ENCODE data around the gene HLA-DRA.

Gene HLA-DRA

DNA sequence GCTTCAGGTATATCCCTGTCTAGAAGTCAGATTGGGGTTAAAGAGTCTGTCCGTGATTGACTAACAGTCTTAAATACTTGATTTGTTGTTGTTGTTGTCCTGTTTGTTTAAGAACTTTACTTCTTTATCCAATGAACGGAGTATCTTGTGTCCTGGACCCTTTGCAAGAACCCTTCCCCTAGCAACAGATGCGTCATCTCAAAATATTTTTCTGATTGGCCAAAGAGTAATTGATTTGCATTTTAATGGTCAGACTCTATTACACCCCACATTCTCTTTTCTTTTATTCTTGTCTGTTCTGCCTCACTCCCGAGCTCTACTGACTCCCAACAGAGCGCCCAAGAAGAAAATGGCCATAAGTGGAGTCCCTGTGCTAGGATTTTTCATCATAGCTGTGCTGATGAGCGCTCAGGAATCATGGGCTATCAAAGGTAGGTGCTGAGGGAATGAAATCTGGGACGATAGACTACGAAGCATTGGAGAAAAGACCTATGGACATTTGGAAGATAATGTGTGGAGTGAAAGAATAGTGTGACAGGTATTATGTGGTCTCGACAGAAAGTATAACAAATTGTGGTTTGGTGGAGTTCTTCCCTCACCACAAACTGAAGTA lies at the start of gene HLA-DRA:
Gene HLA-DRA (plus strand): TSS at position 286 of the 613 bp plus-strand sequence. CDS start 64 bp downstream, at position 350.
- H3K4me3 ChIP-seq (ENCODE audit: low read depth, low read length), result peak within 1 kb of the TSS; percentile 52
- no peak for TF ChIP-seq CTCF (IDR thresholded peaks at IDR 0.05; ENCODE audit: borderline replicate concordance, insufficient read depth, low read depth, low read length)

DNA sequence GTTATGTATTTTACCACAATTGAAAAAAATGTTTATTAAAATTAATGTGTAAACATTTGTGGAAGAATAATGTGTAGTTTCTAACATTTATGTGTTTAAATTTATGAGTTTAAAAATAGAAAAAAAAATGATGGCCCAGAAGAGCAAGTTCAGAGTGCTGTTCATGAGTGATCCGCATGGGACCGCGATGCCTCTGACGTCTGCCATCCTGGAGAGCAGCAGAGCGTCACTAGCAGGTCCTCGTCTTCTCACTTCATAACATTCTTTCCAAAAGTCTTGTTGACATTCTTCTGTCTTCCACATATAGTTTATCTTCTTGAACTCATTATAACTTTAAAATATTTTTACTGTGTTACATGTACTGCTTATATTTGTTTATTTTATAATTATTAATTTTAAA lies 48.2 kb upstream of the HLA-DRA start:
- H3K4me3 ChIP-seq (ENCODE audit: low read depth, low read length), result no peak overlapping the region
- TF ChIP-seq CTCF (IDR thresholded peaks at IDR 0.05; ENCODE audit: borderline replicate concordance, insufficient read depth, low read depth, low read length), result no peak

GRCh38 chr6:32393665-32394420 lies 45.8 kb upstream of the HLA-DRA start:
- no peak overlapping the region for H3K4me3 ChIP-seq (ENCODE audit: low read depth, low read length)
- no peak for TF ChIP-seq CTCF (IDR thresholded peaks at IDR 0.05; ENCODE audit: borderline replicate concordance, insufficient read depth, low read depth, low read length)

GRCh38 chr6:32396028-32396427 lies 43.7 kb upstream of the HLA-DRA start:
- TF ChIP-seq CTCF (IDR thresholded peaks at IDR 0.05; ENCODE audit: borderline replicate concordance, insufficient read depth, low read depth, low read length), result no peak
- H3K4me3 ChIP-seq (ENCODE audit: low read depth, low read length), result no peak overlapping the region

DNA sequence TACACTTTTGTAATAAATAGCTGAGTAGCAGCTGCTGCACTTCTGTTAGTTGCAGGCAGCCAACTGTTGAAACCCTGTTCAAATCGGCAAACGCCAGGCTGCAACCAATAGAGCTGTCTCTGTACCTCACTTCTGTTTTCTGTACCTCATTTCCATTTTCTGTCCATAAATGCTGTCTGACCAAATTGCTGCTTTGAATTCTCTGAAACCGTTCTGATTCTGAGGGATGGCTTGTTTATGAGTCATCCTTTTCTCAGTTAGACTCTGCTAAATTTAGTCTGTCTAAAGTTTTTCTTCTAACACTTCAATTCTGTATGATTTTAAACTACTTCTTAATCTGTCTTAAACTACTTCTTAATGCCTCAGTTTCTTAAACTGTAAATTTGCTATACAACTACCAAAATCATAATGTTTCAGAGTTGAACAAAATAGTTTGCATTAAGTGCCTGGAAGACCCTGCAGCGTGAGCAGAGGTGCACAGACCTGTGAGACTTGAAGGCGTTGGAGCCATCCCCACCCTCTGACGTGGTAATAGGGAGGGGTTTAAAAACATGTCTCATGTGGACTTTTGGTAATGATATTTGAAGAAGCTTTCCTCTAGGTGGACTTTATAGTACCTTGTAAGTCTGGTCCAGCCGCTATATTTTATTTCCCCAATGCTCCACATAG lies 42.3 kb upstream of the HLA-DRA start:
- TF ChIP-seq CTCF (IDR thresholded peaks at IDR 0.05; ENCODE audit: borderline replicate concordance, insufficient read depth, low read depth, low read length), result no peak
- H3K4me3 ChIP-seq (ENCODE audit: low read depth, low read length), result no peak overlapping the region

DNA sequence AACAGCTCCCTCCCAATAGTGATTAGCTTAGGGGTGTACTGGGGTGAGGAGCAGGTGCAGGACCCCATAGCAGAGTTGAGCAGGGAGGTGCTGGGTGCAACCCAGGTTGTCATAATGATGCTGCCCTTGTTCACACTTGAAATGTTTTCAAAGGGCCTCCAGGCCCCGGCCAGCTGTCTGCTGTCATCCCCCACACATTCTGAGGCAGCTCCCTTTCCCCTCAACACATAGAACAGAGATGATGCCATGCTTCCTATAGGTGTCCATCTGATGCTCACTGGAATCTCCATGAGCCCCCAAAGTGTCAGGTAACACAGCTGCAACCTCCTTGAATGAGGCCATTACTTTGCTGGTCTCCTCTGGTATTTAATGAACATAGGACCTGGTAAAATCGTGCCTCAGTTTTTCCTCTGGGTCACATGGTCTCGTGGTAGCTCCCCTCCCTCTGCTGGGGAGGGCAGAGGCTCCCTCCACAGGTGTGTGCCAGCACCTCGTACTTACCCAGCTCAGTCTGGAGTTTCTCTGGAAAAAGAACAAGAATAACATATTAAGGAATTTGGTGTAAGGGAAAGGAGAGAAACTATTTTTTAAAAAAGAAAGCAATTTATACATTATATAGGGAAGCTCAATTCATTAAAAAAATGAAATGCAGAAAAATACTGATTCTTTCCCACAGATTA lies 38.3 kb upstream of the HLA-DRA start:
- no peak for TF ChIP-seq CTCF (IDR thresholded peaks at IDR 0.05; ENCODE audit: borderline replicate concordance, insufficient read depth, low read depth, low read length)

More for the DNA sequence above, 38.3 kb upstream of the HLA-DRA start:
- no peak overlapping the region for H3K4me3 ChIP-seq (ENCODE audit: low read depth, low read length)

Measured in GM12875 (cell line).